Activated CD4-positive, alpha-beta T cell treated with anti-CD3 and anti-CD28 coated beads for 24 hours (primary cell): ENCODE measurements around the gene B3GNT2.
"Not testable (repeated sequence)": the region's sequence is repeated elsewhere in the genome, so short reads cannot be mapped to it uniquely, and the experiment has no call there.

Source experiments
- DNase-seq, 2 donors: peaks; one replicate each; pipeline ENCODE4 v3.0.0-alpha.2; 2020; ENCODE audit warnings: low read depth in 2 of 2

B3GNT2 gene

GRCh38 chr2:62236499-62236898 is 40.6 kb downstream of the B3GNT2 start:
- no peak for DNase-seq

- no peak for DNase-seq
These were observed 42.3 kb downstream of the B3GNT2 start for GRCh38 chr2:62238236-62238635.

- DNase-seq, result no peak
These were observed 44.6 kb downstream of the B3GNT2 start for GRCh38 chr2:62240546-62240945.

GRCh38 chr2:62243983-62244382 is 48.1 kb downstream of the B3GNT2 start:
- no peak for DNase-seq

DNA sequence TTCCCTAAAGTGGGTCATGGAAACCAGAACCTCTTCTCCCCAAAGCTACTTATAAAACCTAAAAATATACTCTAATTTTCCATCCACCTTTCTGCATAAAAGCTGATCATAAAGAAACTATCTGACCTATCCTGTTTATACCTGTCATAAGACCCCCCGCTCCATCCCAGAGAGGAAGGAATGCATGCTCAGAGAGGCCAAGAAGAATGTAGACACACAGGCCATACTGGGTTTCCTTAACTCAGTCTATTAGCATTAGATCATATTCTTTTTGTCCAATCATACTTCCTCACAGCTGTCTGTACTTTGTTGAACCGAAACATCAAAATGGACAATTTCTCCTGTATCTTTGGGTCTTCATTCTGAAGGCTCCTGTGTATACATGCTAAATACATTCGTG is 52.3 kb downstream of the B3GNT2 start:
- DNase-seq, result no peak

DNA sequence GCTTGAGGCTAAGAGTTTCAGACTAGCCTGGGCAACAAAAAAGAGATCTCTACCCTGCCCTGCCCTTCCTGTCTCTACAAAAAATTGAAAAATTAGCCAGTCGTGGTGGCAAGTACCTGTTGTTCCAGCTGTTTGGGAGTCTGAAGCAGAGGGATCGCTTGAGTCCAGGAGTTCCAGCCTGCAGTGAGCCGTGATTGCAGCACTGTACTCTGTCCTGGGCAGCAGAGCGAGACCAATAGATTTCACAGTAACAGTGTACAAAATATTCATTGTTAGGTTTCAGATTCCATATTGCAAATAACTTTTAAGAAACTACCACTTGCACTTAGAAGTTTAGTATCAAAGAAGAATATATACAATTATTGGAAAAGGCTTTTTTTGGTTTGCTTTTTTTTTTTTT is 54.3 kb downstream of the B3GNT2 start:
- DNase-seq, result no peak

- DNase-seq, result no peak
These were observed 58.7 kb downstream of the B3GNT2 start for GRCh38 chr2:62254424-62255266.

DNA sequence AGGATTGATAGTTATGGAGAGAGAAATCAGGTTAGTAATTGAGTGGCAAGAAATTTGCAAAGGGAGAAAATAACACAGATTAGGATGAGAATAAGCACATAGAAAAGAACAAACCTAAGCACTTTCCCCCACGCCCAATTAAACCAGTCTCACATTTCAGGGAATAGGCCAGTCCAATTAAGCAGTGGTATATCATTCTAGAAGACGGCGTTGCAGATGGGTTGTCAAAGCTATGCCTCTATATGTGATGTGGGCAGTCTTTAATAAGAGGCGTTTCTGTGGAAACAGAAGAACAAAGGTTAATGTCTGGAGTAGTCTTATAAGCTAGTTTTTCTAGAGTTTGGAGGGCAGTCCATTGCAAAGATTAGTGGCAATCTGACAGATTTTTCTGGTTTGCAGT is 61.6 kb downstream of the B3GNT2 start:
- DNase-seq, result no peak

GRCh38 chr2:62263076-62263715 is 67.3 kb downstream of the B3GNT2 start:
- no peak for DNase-seq

- no peak for DNase-seq
These were observed 68.3 kb downstream of the B3GNT2 start for GRCh38 chr2:62264186-62264585.

GRCh38 chr2:62265106-62265505 is 69.2 kb downstream of the B3GNT2 start:
- no peak for DNase-seq

DNA sequence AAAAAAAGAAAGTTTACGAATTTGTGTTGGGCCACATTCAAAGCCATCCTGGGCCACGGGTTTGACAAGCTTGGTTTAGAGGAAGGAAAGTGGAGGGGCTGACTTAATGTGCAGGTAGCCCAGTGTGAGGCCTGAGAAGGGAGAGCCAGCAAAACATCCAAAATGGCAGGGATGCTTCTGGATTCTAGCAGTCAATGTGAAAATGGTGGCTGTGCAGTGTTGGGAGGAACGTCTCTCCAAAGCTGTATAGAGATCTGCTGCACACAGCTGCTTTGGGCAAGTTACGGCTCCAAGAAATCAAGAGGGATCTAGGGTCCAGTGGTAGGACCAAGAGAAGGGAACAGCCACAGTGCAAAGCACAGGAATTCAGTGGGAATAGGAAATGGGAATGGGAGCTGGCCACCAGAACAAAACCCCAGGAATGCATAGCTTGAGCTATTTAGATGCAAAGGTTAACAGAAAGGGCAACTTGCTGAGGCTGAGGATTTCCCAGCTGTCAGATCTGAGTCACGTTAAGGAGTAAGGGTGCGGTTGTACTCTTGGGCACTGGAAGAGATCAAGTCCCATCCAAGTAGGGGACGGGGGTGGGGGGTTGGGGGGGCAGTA is 70.6 kb downstream of the B3GNT2 start:
- no peak for DNase-seq

- no peak for DNase-seq
These were observed 71.8 kb downstream of the B3GNT2 start for GRCh38 chr2:62267696-62268095.

DNA sequence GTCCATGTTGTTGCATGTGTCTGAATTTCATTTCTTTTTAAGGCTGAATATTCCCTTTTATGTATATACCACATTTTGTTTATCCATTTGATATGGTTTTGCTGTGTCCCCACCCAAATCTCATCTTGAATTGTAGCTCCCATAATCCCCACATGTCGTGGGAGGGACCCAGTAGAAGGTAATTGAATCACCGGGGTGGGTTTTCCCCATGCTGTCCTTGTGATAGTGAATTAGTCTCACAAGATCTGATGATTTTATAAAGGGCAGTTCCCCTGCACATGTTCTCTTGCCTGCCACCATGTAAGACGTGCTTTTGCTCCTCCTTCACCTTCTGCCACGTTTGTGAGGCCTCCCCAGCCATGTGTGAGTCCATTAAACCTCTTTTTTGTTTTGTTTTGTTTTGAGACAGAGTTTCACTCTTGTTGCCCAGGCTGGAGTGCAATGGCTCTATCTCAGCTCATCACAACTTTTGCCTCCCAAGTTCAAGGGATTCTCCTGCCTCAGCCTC is 72.8 kb downstream of the B3GNT2 start:
- DNase-seq, result not testable (repeated sequence)

DNA sequence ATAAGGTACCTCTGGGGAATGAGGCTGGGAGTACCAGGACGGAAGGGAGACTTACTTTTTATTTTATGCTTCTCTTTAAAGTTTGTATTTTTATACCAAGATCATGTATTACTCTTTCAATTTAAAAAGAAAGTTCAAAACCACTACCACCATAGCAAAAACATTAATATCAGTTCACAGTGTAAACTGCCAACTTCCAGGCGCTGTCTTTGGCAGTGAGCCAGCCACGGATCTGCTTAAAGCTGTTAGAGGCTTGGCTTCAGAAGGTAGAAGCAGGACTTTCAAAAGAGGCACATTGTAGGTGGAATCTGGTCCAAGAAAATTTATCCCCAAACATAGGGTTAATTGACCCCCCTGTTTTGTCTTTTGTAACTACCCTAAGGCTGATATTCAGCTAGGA is 74.8 kb downstream of the B3GNT2 start:
- DNase-seq, result no peak
